H9 (cell line): ENCODE data around the gene ATAD2B. TPM values are rescaled to one million over a fixed set of nuclear protein-coding genes. Genes with fewer than 3 reads are reported as not detected.

Experiments
- DNase-seq: peaks from one replicate; pipeline ENCODE4 v3.0.0-alpha.2; 2017
- H2AFZ ChIP-seq: one replicate; pipeline ENCODE4 v1.6.1; 2013; ENCODE audit warnings: mild to moderate bottlenecking, low read length, control low read depth, moderate library complexity
- H2AK5ac ChIP-seq: 2 replicates; pipeline ENCODE4 v1.6.1; 2013; ENCODE audit warnings: low read length, control low read depth, mixed read lengths; ENCODE audit not compliant: insufficient read length
- H2BK120ac ChIP-seq: one replicate; pipeline ENCODE4 v1.6.1; 2013; ENCODE audit warnings: low read depth, mild to moderate bottlenecking, low read length, control low read depth, inconsistent platforms; ENCODE audit not compliant: poor library complexity, severe bottlenecking
- H2BK12ac ChIP-seq: 2 replicates; pipeline ENCODE4 v1.6.1; 2013; ENCODE audit warnings: low read length, control low read depth, mixed read lengths, low read depth; ENCODE audit not compliant: insufficient read length
- H2BK15ac ChIP-seq: 2 replicates; pipeline ENCODE4 v1.6.1; 2013; ENCODE audit warnings: low read depth, low read length, control low read depth
- H2BK20ac ChIP-seq: one replicate; pipeline ENCODE4 v1.6.1; 2013; ENCODE audit warnings: low read depth, mild to moderate bottlenecking, low read length, control low read depth, inconsistent platforms; ENCODE audit not compliant: poor library complexity, severe bottlenecking
- H2BK5ac ChIP-seq: 2 replicates; pipeline ENCODE4 v1.6.1; 2013; ENCODE audit warnings: low read length, control low read depth, mixed read lengths; ENCODE audit not compliant: insufficient read length
- H3K14ac ChIP-seq: 2 replicates; pipeline ENCODE4 v1.6.1; 2013; ENCODE audit warnings: low read length, control low read depth; ENCODE audit not compliant: insufficient read depth
- H3K18ac ChIP-seq: 2 replicates; pipeline ENCODE4 v1.6.1; 2013; ENCODE audit warnings: low read depth, mild to moderate bottlenecking, mixed read lengths, low read length, control low read depth; ENCODE audit not compliant: insufficient read length
- H3K23ac ChIP-seq: 2 replicates; pipeline ENCODE4 v1.6.1; 2013; ENCODE audit warnings: low read length, control low read depth, mixed read lengths, low read depth; ENCODE audit not compliant: insufficient read length
- H3K23me2 ChIP-seq: 2 replicates; pipeline ENCODE4 v1.6.1; 2013; ENCODE audit warnings: low read depth, mild to moderate bottlenecking, mixed read lengths, low read length, control low read depth; ENCODE audit not compliant: insufficient read length, poor library complexity, severe bottlenecking
- H3K27ac ChIP-seq: 2 replicates; pipeline ENCODE4 v1.5.1; 2013; ENCODE audit warnings: low read length, control low read depth, mixed read lengths, low read depth; ENCODE audit not compliant: insufficient read length
- H3K27me3 ChIP-seq: 2 replicates; pipeline ENCODE4 v1.6.1; 2013; ENCODE audit warnings: low read length, control low read depth, inconsistent platforms; ENCODE audit not compliant: insufficient read depth
- H3K4ac ChIP-seq: 2 replicates; pipeline ENCODE4 v1.6.1; 2013; ENCODE audit warnings: low read depth, mild to moderate bottlenecking, control low read depth, inconsistent platforms, low read length, moderate library complexity
- H3K4me1 ChIP-seq: 2 replicates; pipeline ENCODE4 v1.6.1; 2013; ENCODE audit warnings: low read length, control low read depth, inconsistent platforms; ENCODE audit not compliant: insufficient read depth
- H3K4me2 ChIP-seq: 2 replicates; pipeline ENCODE4 v1.6.1; 2013; ENCODE audit warnings: low read length, control low read depth, mixed read lengths; ENCODE audit not compliant: insufficient read length, insufficient read depth
- H3K56ac ChIP-seq: 2 replicates; pipeline ENCODE4 v1.6.1; 2013; ENCODE audit warnings: low read depth, mild to moderate bottlenecking, mixed read lengths, low read length, control low read depth; ENCODE audit not compliant: insufficient read length
- H3K79me1 ChIP-seq: 2 replicates; pipeline ENCODE4 v1.6.1; 2013; ENCODE audit warnings: low read depth, mild to moderate bottlenecking, moderate library complexity, low read length, control low read depth, inconsistent platforms; ENCODE audit not compliant: insufficient read depth, poor library complexity, severe bottlenecking
- H3K79me2 ChIP-seq: 2 replicates; pipeline ENCODE4 v1.6.1; 2013; ENCODE audit warnings: low read length, control low read depth, inconsistent platforms; ENCODE audit not compliant: insufficient read depth
- H3K9ac ChIP-seq: 2 replicates; pipeline ENCODE4 v1.6.1; 2013; ENCODE audit warnings: low read length, control low read depth, mixed read lengths; ENCODE audit not compliant: insufficient read length; ENCODE audit errors: extremely low read depth
- H3K9me3 ChIP-seq: one replicate; pipeline ENCODE4 v1.6.1; 2013; ENCODE audit warnings: low read depth, low read length, inconsistent platforms; ENCODE audit not compliant: control insufficient read depth
- H3T11ph ChIP-seq: one replicate; pipeline ENCODE4 v1.6.1; 2013; ENCODE audit warnings: mild to moderate bottlenecking, low read length, control low read depth, inconsistent platforms
- H4K20me1 ChIP-seq: one replicate; pipeline ENCODE4 v1.6.1; 2013; ENCODE audit not compliant: control insufficient read depth, insufficient read length, insufficient read depth
- H4K5ac ChIP-seq: 2 replicates; pipeline ENCODE4 v1.6.1; 2013; ENCODE audit warnings: low read depth, mild to moderate bottlenecking, mixed read lengths, low read length, control low read depth; ENCODE audit not compliant: insufficient read length
- H4K8ac ChIP-seq: replicated peaks from 2 replicates; pipeline ENCODE4 v1.6.1; 2013; ENCODE audit warnings: low read length, control low read depth, mixed read lengths, low read depth; ENCODE audit not compliant: insufficient read length
- H4K91ac ChIP-seq: 2 replicates; pipeline ENCODE4 v1.6.1; 2013; ENCODE audit warnings: low read depth, mild to moderate bottlenecking, moderate library complexity, mixed read lengths, low read length, control low read depth; ENCODE audit not compliant: insufficient read length
- H3K27ac Mint-ChIP-seq, 3 experiments: 2 replicates in 2 of 3; 3 replicates in 1 of 3; pipeline ENCODE4 v1.8.0; 2020 to 2021; ENCODE audit warnings: mixed read lengths in 3 of 3, mild to moderate bottlenecking in 1 of 3, moderate library complexity in 1 of 3
- H3K27me3 Mint-ChIP-seq: 2 replicates; pipeline ENCODE4 v1.8.0; 2021; ENCODE audit warnings: low read depth, mild to moderate bottlenecking, moderate library complexity, mixed read lengths
- H3K36me3 Mint-ChIP-seq, 3 experiments: 2 replicates in 2 of 3; 3 replicates in 1 of 3; pipeline ENCODE4 v1.8.0; 2020 to 2021; ENCODE audit warnings: low read depth in 3 of 3, mixed read lengths in 3 of 3; ENCODE audit not compliant: insufficient read depth in 1 of 3
- H3K4me1 Mint-ChIP-seq, 2 experiments: 2 replicates each; pipeline ENCODE4 v1.8.0; 2020; ENCODE audit warnings: mixed read lengths in 2 of 2
- H3K4me3 Mint-ChIP-seq, 2 experiments: 2 replicates in 1 of 2; 3 replicates in 1 of 2; pipeline ENCODE4 v1.8.0; 2020 to 2021; ENCODE audit warnings: mild to moderate bottlenecking in 2 of 2, mixed read lengths in 2 of 2, moderate library complexity in 1 of 2
- H3K9me3 Mint-ChIP-seq, 2 experiments: 2 replicates in 1 of 2; 3 replicates in 1 of 2; pipeline ENCODE4 v1.8.0; 2020; ENCODE audit warnings: mild to moderate bottlenecking in 2 of 2, mixed read lengths in 2 of 2, moderate library complexity in 1 of 2
- WGBS: extraction: QIAGEN DNeasy Blood & Tissue Kit; methylation state at CpG from one replicate; pipeline ENCODE4 v1.1.7; 2013; ENCODE audit warnings: missing lambda C conversion rate, low lambda C conversion rate, mixed read lengths; ENCODE audit not compliant: insufficient read length; ENCODE audit errors: extremely low coverage; 5-methylcytosine and 5-hydroxymethylcytosine counted together
- total RNA-seq: library from RNA; stranded (reverse); gene quantifications from 2 replicates; pipeline ENCODE4 v1.2.1, GENCODE V29; 2021
- TF ChIP-seq, protein P1 (sequence below): fragments of 200-600 bp; sonication (generic); conservative IDR thresholded peaks from 3 replicates; pipeline ENCODE4 v1.8.0; 2021; ENCODE audit warnings: antibody characterized with exemption, mild to moderate bottlenecking

Gene ATAD2B
- total RNA-seq, 1 experiment from 2014 or later: 21.4 TPM

DNA sequence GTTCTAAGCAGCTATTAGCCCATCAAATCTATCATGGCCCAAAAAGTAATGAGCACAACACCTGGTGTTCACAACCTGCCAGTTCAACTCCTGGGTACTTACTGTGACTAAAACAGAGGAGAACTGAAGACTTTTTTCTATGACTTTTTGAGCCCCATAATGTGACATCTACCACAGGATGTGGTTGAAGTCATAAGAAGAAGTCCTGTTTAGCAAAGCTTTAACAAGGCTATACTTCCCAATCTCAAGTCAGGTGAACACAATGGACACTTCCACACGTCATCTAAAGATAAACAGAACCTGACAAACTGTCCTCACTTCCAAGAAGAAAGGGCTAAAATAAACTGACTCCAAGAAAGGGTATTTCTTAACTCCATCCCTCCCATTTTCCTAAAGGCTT, 138.8 kb downstream of the ATAD2B start:
- Histone ChIP-seq H3K56ac (no peak overlapping the region), H3K23ac (no peak overlapping the region), H2BK12ac (no peak overlapping the region), H2BK15ac (no peak overlapping the region), H3K18ac (no peak overlapping the region), H3K79me1 (no peaks in the 10 kb centered on the region), H3K27me3 (no peaks in the 10 kb centered on the region), H2BK5ac (no peak overlapping the region), H3K14ac (no peak overlapping the region), H3K79me2 (no peaks in the 10 kb centered on the region), H3K4me2 (no peak overlapping the region), H3K4me1 (no peaks in the 10 kb centered on the region), H3K4ac (no peak overlapping the region), H3K9me3 (no peaks in the 10 kb centered on the region), H4K20me1 (no peaks in the 10 kb centered on the region), H3T11ph (no peak overlapping the region), H3K23me2 (no peaks in the 10 kb centered on the region), H2BK120ac (no peak overlapping the region), H2AFZ (no peak overlapping the region), H3K27ac (no peak overlapping the region), H4K91ac (no peak overlapping the region), H2BK20ac (no peak overlapping the region), H2AK5ac (no peak overlapping the region), H4K5ac (no peak overlapping the region), H4K8ac (no peak overlapping the region), H3K9ac (no peak overlapping the region)
- TF ChIP-seq, protein P1, sequence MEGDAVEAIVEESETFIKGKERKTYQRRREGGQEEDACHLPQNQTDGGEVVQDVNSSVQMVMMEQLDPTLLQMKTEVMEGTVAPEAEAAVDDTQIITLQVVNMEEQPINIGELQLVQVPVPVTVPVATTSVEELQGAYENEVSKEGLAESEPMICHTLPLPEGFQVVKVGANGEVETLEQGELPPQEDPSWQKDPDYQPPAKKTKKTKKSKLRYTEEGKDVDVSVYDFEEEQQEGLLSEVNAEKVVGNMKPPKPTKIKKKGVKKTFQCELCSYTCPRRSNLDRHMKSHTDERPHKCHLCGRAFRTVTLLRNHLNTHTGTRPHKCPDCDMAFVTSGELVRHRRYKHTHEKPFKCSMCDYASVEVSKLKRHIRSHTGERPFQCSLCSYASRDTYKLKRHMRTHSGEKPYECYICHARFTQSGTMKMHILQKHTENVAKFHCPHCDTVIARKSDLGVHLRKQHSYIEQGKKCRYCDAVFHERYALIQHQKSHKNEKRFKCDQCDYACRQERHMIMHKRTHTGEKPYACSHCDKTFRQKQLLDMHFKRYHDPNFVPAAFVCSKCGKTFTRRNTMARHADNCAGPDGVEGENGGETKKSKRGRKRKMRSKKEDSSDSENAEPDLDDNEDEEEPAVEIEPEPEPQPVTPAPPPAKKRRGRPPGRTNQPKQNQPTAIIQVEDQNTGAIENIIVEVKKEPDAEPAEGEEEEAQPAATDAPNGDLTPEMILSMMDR: no peak
- H3K27me3 Mint-ChIP-seq: no peaks in the 10 kb centered on the region
- no peaks in the 10 kb centered on the region for H3K4me1 Mint-ChIP-seq
- no peaks in the 10 kb centered on the region; a peak in 1 of 5 replicates for H3K9me3 Mint-ChIP-seq
- H3K36me3 Mint-ChIP-seq: peaks cover 3 to 6% (median 4%) of the 10 kb centered on the region in 3 experiments; a peak in 5 of 7 replicates
- no peak for DNase-seq
- no CpG with 5 or more reads among the region's 1 CpG for WGBS
- H3K4me3 Mint-ChIP-seq: no peak overlapping the region
- no peak overlapping the region for H3K27ac Mint-ChIP-seq
